ENCODE results near the gene PFN3. TPM values are rescaled to one million over a fixed set of nuclear protein-coding genes. Genes with fewer than 3 reads are reported as not detected.
"Not testable (repeated sequence)": the region's sequence is repeated elsewhere in the genome, so short reads cannot be mapped to it uniquely, and the experiment has no call there.

Gene PFN3
- total RNA-seq, 2 donors from 2014 or later = not detected

DNA sequence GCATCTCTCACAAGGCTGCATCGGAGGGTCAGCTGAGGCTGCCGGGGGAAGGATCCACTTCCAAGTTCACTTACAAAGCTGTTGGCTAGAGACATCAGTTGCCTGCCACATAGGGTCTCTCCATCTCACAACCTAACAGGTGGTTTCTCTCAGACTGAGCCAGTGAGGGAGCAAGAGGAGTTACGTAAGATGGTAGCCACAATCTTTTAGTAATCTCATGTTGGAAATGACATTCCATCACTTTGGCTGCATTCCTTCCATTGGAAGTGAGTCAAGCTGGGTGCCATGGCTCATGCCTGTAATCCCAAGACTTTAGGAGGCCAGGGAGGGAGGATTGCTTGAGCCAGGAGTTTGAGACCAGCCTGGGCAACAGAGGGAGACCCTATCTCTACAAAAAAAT is 18.6 kb upstream of the PFN3 start:
- no peaks in the 10 kb centered on the region for H3K4me1 ChIP-seq
- no peaks in the 10 kb centered on the region for H3K9me3 ChIP-seq
- H3K27ac ChIP-seq = no peak overlapping the region
- no peak for DNase-seq (ENCODE audit: low spot score)
- no peak overlapping the region for H3K4me3 ChIP-seq
- TF ChIP-seq, protein P1, sequence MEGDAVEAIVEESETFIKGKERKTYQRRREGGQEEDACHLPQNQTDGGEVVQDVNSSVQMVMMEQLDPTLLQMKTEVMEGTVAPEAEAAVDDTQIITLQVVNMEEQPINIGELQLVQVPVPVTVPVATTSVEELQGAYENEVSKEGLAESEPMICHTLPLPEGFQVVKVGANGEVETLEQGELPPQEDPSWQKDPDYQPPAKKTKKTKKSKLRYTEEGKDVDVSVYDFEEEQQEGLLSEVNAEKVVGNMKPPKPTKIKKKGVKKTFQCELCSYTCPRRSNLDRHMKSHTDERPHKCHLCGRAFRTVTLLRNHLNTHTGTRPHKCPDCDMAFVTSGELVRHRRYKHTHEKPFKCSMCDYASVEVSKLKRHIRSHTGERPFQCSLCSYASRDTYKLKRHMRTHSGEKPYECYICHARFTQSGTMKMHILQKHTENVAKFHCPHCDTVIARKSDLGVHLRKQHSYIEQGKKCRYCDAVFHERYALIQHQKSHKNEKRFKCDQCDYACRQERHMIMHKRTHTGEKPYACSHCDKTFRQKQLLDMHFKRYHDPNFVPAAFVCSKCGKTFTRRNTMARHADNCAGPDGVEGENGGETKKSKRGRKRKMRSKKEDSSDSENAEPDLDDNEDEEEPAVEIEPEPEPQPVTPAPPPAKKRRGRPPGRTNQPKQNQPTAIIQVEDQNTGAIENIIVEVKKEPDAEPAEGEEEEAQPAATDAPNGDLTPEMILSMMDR (IDR thresholded peaks at IDR 0.05) = no peak
- no peaks in the 10 kb centered on the region for H3K36me3 ChIP-seq
- no peaks in the 10 kb centered on the region for H3K27me3 ChIP-seq

DNA sequence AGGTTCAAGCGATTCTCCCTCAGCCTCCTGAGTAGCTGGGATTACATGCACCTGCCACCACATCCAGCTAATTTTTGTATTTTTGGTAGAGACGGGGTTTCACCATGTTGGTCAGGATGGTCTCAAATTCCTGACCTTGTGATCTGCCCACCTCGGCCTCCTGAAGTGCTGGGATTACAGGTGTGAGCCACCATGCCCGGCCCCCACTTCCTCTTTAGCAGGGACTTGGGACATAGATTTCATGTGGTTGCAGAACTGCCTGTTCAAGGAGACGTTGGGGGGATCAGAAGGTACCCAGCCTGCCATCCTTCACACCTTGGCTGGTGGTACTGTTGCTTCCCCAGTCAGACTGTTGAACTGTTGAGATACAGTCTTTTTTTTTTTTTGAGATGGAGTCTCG is 16.6 kb upstream of the PFN3 start:
- not testable (repeated sequence) for H3K9me3 ChIP-seq; H3K27me3 ChIP-seq; H3K4me3 ChIP-seq; H3K36me3 ChIP-seq; H3K4me1 ChIP-seq; DNase-seq (ENCODE audit: low spot score); H3K27ac ChIP-seq

DNA sequence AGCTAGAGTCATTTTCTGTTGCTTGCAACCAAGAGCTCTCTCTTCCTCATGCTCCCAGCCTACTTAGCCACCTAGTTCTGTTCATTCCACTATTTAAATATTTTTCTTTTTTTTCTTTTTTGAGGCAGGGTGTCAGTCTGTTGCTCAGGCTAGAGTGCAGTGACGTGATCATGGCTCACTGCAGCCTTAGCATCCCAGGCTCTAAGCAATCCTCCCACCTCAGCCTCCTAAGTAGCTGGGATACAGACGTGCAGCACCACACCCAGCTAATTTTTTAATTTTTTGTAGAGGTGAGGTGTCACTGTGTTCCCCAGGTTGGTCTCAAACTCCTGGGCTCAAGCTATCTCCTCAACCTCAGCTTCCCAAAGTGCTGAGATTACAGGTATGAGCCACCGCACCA is 14.0 kb upstream of the PFN3 start:
- H3K4me3 ChIP-seq = no peak overlapping the region
- DNase-seq (ENCODE audit: low spot score) = no peak
- H3K36me3 ChIP-seq = no peaks in the 10 kb centered on the region
- TF ChIP-seq, protein P1 (IDR thresholded peaks at IDR 0.05) = no peak
- H3K27ac ChIP-seq = no peak overlapping the region
- no peaks in the 10 kb centered on the region for H3K9me3 ChIP-seq
- H3K4me1 ChIP-seq = no peaks in the 10 kb centered on the region
- H3K27me3 ChIP-seq = no peaks in the 10 kb centered on the region

DNA sequence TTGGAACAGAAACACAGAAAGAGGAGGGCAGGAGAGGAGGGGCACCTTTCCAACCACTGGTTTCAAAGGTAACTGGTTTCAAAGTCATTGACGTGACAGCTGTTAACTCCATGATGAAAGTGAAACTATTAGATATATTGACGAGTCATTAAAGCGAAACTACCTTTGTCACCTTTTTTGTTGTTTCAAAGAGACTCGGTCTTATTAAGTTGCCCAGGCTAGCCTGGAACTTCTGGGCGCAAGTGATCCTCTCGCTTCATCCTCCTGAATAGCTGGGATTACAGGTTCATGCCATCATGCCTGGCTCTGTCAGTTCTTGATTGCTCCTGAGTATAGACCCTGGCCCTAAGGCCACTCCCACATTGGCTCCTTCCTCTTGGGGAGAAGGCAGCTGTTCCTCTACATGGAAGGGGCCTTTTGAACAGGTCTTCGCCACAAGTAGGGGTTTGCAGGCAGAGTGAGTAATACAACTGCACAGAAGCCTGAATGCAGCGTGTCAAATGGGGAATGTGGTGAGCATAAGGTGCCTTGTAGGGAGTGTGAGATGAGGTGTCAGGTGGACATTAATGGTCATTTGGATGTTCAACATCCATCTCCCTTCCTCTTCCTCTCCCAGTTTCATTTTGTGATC is 12.3 kb upstream of the PFN3 start:
- no peak overlapping the region for H3K4me3 ChIP-seq
- TF ChIP-seq, protein P1 (IDR thresholded peaks at IDR 0.05) = no peak
- DNase-seq (ENCODE audit: low spot score) = no peak
- no peaks in the 10 kb centered on the region for H3K27me3 ChIP-seq
- no peaks in the 10 kb centered on the region for H3K36me3 ChIP-seq
- no peaks in the 10 kb centered on the region for H3K9me3 ChIP-seq
- no peak overlapping the region for H3K27ac ChIP-seq
- no peaks in the 10 kb centered on the region for H3K4me1 ChIP-seq

DNA sequence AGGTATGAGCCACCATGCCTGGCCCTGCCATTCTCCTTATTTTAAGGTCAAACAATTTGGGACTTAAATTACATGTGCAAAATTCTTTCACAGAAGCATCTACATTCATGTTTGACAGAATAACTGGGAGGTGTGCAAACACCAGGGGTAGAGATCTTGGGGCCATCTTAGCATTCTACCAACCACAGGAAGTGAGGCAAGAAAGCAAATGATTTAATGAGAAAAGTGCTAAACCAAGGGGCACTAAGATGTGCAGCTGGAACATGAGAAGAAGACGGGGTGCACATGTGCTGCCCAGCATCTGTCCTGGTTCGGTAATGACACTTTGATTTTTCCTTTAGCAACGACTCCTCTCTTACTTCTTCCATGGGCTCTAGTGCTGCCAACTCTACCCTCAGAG is 10.1 kb upstream of the PFN3 start:
- H3K36me3 ChIP-seq = no peaks in the 10 kb centered on the region
- no peaks in the 10 kb centered on the region for H3K27me3 ChIP-seq
- no peak overlapping the region for H3K27ac ChIP-seq
- DNase-seq (ENCODE audit: low spot score) = no peak
- H3K4me3 ChIP-seq = no peak overlapping the region
- no peaks in the 10 kb centered on the region for H3K4me1 ChIP-seq
- TF ChIP-seq, protein P1 (IDR thresholded peaks at IDR 0.05) = no peak
- H3K9me3 ChIP-seq = no peaks in the 10 kb centered on the region

DNA sequence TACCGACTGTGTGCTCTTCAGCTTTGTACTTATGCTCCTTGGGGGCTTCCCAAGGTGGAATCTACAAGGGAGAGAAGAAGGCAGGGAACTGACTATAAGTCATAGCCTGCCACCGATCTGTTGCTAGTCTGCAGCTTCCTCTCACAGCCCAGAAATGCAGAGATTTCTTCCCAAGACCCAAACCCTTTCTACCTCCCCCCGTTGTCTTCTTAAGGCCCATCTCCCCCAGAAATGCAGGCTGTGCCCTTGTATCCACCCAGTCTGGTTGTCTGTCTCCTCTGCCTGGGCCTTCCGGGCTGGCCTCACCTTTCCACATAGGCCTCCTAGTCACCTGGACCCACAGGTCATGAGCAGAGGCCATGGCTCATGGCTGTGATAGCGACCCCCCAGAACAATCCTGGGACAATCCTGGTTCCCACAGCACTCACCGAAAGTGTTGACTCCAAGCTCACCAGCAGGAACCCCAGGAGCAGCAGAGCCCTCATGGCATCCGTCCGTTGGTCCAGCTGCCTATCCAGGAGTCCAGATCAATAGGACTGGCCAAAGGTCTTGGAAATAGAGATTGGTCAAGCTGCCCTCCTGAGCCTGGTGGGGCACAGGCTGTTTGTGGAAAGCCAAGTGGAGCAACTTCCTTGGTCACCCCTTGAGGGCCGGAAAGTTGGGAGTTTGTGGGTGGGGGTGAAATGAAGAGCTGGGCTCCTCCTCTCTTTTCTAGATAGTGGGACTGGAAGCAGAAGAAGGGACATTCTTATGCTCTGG is 8.8 kb upstream of the PFN3 start, which contains the start of gene F12:
F12 (minus strand) TSS at position 522 of the 759 bp plus-strand sequence; CDS start at position 485, 37 bp downstream.
- Histone ChIP-seq H3K4me1 (peaks cover 0 to 7% of the 10 kb centered on the region in 2 donors), H3K27ac (no peak within 1 kb of the TSS), H3K9me3 (no peaks in the 10 kb centered on the region), H3K4me3 (no peak within 1 kb of the TSS), H3K27me3 (no peaks in the 10 kb centered on the region), H3K36me3 (no peaks in the 10 kb centered on the region)
- TF ChIP-seq, protein P1 (IDR thresholded peaks at IDR 0.05) = no peak
- DNase-seq (ENCODE audit: low spot score) = no peak
